ENCODE data around the gene BPIFA3.
"Not testable (repeated sequence)": the region's sequence is repeated elsewhere in the genome, so short reads cannot be mapped to it uniquely, and the experiment has no call there.

BPIFA3 gene

GRCh38 chr20:33217052-33217451, at the start of gene BPIFA3:
Gene BPIFA3 (plus strand): TSS chr20:33217352. CDS start chr20:33217537, 185 bp downstream.
- no peak for DNase-seq

- no peak for DNase-seq
Measured at GRCh38 chr20:33167859-33168258, 49.3 kb upstream of the BPIFA3 start, which contains the start of gene BPIFA2. Gene BPIFA2 (plus strand): TSS chr20:33168159. CDS start chr20:33169146, 987 bp downstream.

GRCh38 chr20:33169176-33169794, 47.9 kb upstream of the BPIFA3 start:
- DNase-seq = no peak

- DNase-seq = no peak
Measured at GRCh38 chr20:33172781-33173180, 44.4 kb upstream of the BPIFA3 start.

GRCh38 chr20:33175123-33175522, 42.0 kb upstream of the BPIFA3 start:
- DNase-seq = no peak

- no peak for DNase-seq
Measured at GRCh38 chr20:33176101-33176500, 41.1 kb upstream of the BPIFA3 start.

- no peak for DNase-seq
Measured at GRCh38 chr20:33177866-33178265, 39.3 kb upstream of the BPIFA3 start.

GRCh38 chr20:33178726-33179125, 38.4 kb upstream of the BPIFA3 start:
- no peak for DNase-seq

GRCh38 chr20:33180169-33180568, 37.0 kb upstream of the BPIFA3 start:
- DNase-seq = no peak

GRCh38 chr20:33181482-33182093, 35.6 kb upstream of the BPIFA3 start:
- DNase-seq = no peak

GRCh38 chr20:33183312-33183711, 33.8 kb upstream of the BPIFA3 start:
- DNase-seq = no peak

- DNase-seq = not testable (repeated sequence)
Measured at GRCh38 chr20:33185031-33185590, 32.0 kb upstream of the BPIFA3 start.

GRCh38 chr20:33187491-33187890, 29.7 kb upstream of the BPIFA3 start:
- DNase-seq = no peak

GRCh38 chr20:33188421-33188820, 28.7 kb upstream of the BPIFA3 start:
- DNase-seq = no peak

- DNase-seq = no peak
Measured at GRCh38 chr20:33191484-33191883, 25.7 kb upstream of the BPIFA3 start.

GRCh38 chr20:33191955-33192354, 25.2 kb upstream of the BPIFA3 start:
- no peak for DNase-seq

GRCh38 chr20:33192912-33193501, 24.1 kb upstream of the BPIFA3 start:
- DNase-seq = no peak

- no peak for DNase-seq
Measured at GRCh38 chr20:33199026-33199425, 18.1 kb upstream of the BPIFA3 start.

- DNase-seq = no peak
Measured at GRCh38 chr20:33202451-33202850, 14.7 kb upstream of the BPIFA3 start.

- DNase-seq = no peak
Measured at GRCh38 chr20:33203444-33203843, 13.7 kb upstream of the BPIFA3 start.

- peak; percentile 82 for DNase-seq
Measured at GRCh38 chr20:33209789-33210188, 7.4 kb upstream of the BPIFA3 start.

- DNase-seq = no peak
Measured at GRCh38 chr20:33210371-33210770, 6.8 kb upstream of the BPIFA3 start.

GRCh38 chr20:33211817-33212424, 5.2 kb upstream of the BPIFA3 start:
- no peak for DNase-seq

GRCh38 chr20:33224399-33224798, 7.2 kb downstream of the BPIFA3 start:
- DNase-seq = no peak

All from right forelimb (tissue), 1 donor.